ENCODE results near the gene TTLL10. TPM values are rescaled to one million over a fixed set of nuclear protein-coding genes. Genes with fewer than 3 reads are reported as not detected.

The TTLL10 gene
- total RNA-seq, 1 experiment from 2014 or later: 0.68 TPM

- no peak overlapping the region for H3K4me2 ChIP-seq (ENCODE audit: insufficient read depth, insufficient read length, low read length)
- H4K91ac ChIP-seq (ENCODE audit: insufficient read length, low read depth, low read length): no peak overlapping the region
- H3T11ph ChIP-seq (ENCODE audit: low read length): no peak overlapping the region
- no peak overlapping the region for H4K8ac ChIP-seq (replicated peaks; ENCODE audit: insufficient read length, low read depth, low read length)
- peaks cover 19% of the 10 kb centered on the region for H3K27me3 Mint-ChIP-seq (ENCODE audit: low read depth)
- H2BK12ac ChIP-seq (ENCODE audit: insufficient read length, low read depth, low read length): no peak overlapping the region
- H3K4ac ChIP-seq (ENCODE audit: low read depth, low read length): no peak overlapping the region
- no peak overlapping the region for H3K56ac ChIP-seq (ENCODE audit: insufficient read length, low read depth, low read length)
- H2BK120ac ChIP-seq (ENCODE audit: low read depth, low read length, poor library complexity, severe bottlenecking): no peak overlapping the region
- no peak for TF ChIP-seq CTCF (conservative IDR thresholded peaks at IDR 0.05)
- H3K9me3 ChIP-seq (ENCODE audit: control insufficient read depth, low read depth, low read length): no peaks in the 10 kb centered on the region
- H3K18ac ChIP-seq (ENCODE audit: insufficient read length, low read depth, low read length): no peak overlapping the region
- H3K27ac Mint-ChIP-seq: no peak overlapping the region
- no peak overlapping the region for H2BK5ac ChIP-seq (ENCODE audit: insufficient read length, low read length)
- H2BK20ac ChIP-seq (ENCODE audit: low read depth, low read length, poor library complexity, severe bottlenecking): no peak overlapping the region
- H2AK5ac ChIP-seq (ENCODE audit: insufficient read length, low read length): no peak overlapping the region
- H2AFZ ChIP-seq (ENCODE audit: low read length): no peak overlapping the region
- no peaks in the 10 kb centered on the region for H3K36me3 Mint-ChIP-seq (ENCODE audit: insufficient read depth in 1 of 3, low read depth in 3 of 3)
- H3K4me3 Mint-ChIP-seq: no peak overlapping the region; a peak in 1 of 5 replicates
- H3K79me1 ChIP-seq (ENCODE audit: insufficient read depth, low read depth, low read length, poor library complexity, severe bottlenecking): no peaks in the 10 kb centered on the region
- H4K20me1 ChIP-seq (ENCODE audit: control insufficient read depth, insufficient read depth, insufficient read length): no peaks in the 10 kb centered on the region
- H3K27me3 ChIP-seq (ENCODE audit: insufficient read depth, low read length): no peaks in the 10 kb centered on the region
- no peak overlapping the region for H3K23ac ChIP-seq (ENCODE audit: insufficient read length, low read depth, low read length)
- H3K14ac ChIP-seq (ENCODE audit: insufficient read depth, low read length): no peak overlapping the region
- no peak overlapping the region for H4K5ac ChIP-seq (ENCODE audit: insufficient read length, low read depth, low read length)
- no peak overlapping the region for H2BK15ac ChIP-seq (ENCODE audit: low read depth, low read length)
- WGBS (ENCODE audit: extremely low coverage, insufficient read length, low lambda C conversion rate): no CpG with 5 or more reads among the region's 32 CpGs
- H3K23me2 ChIP-seq (ENCODE audit: insufficient read length, low read depth, low read length, poor library complexity, severe bottlenecking): no peaks in the 10 kb centered on the region
- peaks cover 8 to 15% of the 10 kb centered on the region in 2 experiments; a peak in 3 of 4 replicates for H3K4me1 Mint-ChIP-seq
- H3K9ac ChIP-seq (ENCODE audit: extremely low read depth, insufficient read length, low read length): no peak overlapping the region
- DNase-seq: no peak
- no peak overlapping the region for H3K27ac ChIP-seq (ENCODE audit: insufficient read length, low read depth, low read length)
- H3K9me3 Mint-ChIP-seq: no peaks in the 10 kb centered on the region; a peak in 2 of 5 replicates
- H3K4me1 ChIP-seq (ENCODE audit: insufficient read depth, low read length): no peaks in the 10 kb centered on the region; the same call in 1 of the 2 replicates
- H3K79me2 ChIP-seq (ENCODE audit: insufficient read depth, low read length): no peaks in the 10 kb centered on the region
These were observed 40.5 kb upstream of the TTLL10 start for GRCh38 chr1:1132956-1133750.

All from H9 (cell line).